ENCODE results near the gene CTIF.

CTIF gene

GRCh38 chr18:48835745-48836170, 296.9 kb downstream of the CTIF start:
- no peak for DNase-seq (ENCODE audit: low spot score)

- DNase-seq (ENCODE audit: low spot score): no peak
These were observed 297.5 kb downstream of the CTIF start for GRCh38 chr18:48836231-48836805.

GRCh38 chr18:48836806-48837615, 298.2 kb downstream of the CTIF start:
- DNase-seq (ENCODE audit: low spot score): no peak

- no peak for DNase-seq (ENCODE audit: low spot score)
These were observed 298.8 kb downstream of the CTIF start for GRCh38 chr18:48837676-48838075.

GRCh38 chr18:48838166-48838775, 299.4 kb downstream of the CTIF start:
- DNase-seq (ENCODE audit: low spot score): no peak

GRCh38 chr18:48838921-48839818, 300.3 kb downstream of the CTIF start:
- DNase-seq (ENCODE audit: low spot score): no peak

GRCh38 chr18:48839819-48840490, 301.1 kb downstream of the CTIF start:
- no peak for DNase-seq (ENCODE audit: low spot score)

GRCh38 chr18:48840491-48840877, 301.7 kb downstream of the CTIF start:
- DNase-seq (ENCODE audit: low spot score): peak; percentile 94

GRCh38 chr18:48841381-48842258, 302.8 kb downstream of the CTIF start:
- no peak for DNase-seq (ENCODE audit: low spot score)

GRCh38 chr18:48842259-48843061, 303.6 kb downstream of the CTIF start:
- no peak for DNase-seq (ENCODE audit: low spot score)

GRCh38 chr18:48843162-48843561, 304.3 kb downstream of the CTIF start:
- DNase-seq (ENCODE audit: low spot score): no peak

GRCh38 chr18:48843596-48843995, 304.8 kb downstream of the CTIF start:
- DNase-seq (ENCODE audit: low spot score): no peak

- DNase-seq (ENCODE audit: low spot score): no peak
These were observed 305.4 kb downstream of the CTIF start for GRCh38 chr18:48844271-48844670.

GRCh38 chr18:48845174-48845573, 306.3 kb downstream of the CTIF start:
- DNase-seq (ENCODE audit: low spot score): no peak

- DNase-seq (ENCODE audit: low spot score): no peak
These were observed 307.6 kb downstream of the CTIF start for GRCh38 chr18:48846423-48846932.

GRCh38 chr18:48847807-48848486, 309.1 kb downstream of the CTIF start:
- no peak for DNase-seq (ENCODE audit: low spot score)

GRCh38 chr18:48848641-48849143, 309.9 kb downstream of the CTIF start:
- DNase-seq (ENCODE audit: low spot score): no peak

- no peak for DNase-seq (ENCODE audit: low spot score)
These were observed 312.2 kb downstream of the CTIF start for GRCh38 chr18:48850822-48851598.
